GM18951 (cell line): ENCODE measurements around the gene DMRT1.

Experiments
- POLR2A ChIP-seq: IDR thresholded peaks from 4 replicates; pipeline ENCODE4 v1.6.1; 2011; ENCODE audit warnings: mild to moderate bottlenecking; ENCODE audit not compliant: insufficient read length, insufficient read depth; ENCODE audit errors: extremely low read depth
- in situ Hi-C: fragments of 300-500 bp; cut with MboI; formaldehyde crosslinking; loops from one replicate; pipeline ENCODE4 v1.12.0; 2022; ENCODE audit warnings: low sequenced_read_pairs, mixed read lengths, inconsistent platforms; ENCODE audit not compliant: unreplicated experiment

Gene DMRT1

DNA sequence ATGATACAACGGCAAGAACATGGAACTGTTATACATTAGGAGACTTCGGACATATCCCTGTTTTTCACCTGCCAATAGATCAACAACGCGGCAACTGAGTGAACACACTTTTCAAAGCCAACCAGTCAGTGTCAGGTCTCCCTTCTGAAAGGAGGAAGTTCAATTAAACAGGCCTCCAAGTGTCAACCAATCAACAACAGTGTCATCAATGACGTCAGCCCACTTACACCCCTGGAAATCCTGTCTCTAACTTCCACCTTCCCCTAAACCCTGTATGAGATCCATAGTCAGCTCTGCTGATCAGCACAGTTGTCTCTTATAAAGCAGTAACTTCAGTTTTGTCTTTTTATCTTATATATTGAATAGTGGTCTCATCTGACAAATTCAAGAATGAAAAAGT, 171.5 kb downstream of the DMRT1 start:
- no peak for TF ChIP-seq POLR2A
- in situ Hi-C loops, result no loop called here

DNA sequence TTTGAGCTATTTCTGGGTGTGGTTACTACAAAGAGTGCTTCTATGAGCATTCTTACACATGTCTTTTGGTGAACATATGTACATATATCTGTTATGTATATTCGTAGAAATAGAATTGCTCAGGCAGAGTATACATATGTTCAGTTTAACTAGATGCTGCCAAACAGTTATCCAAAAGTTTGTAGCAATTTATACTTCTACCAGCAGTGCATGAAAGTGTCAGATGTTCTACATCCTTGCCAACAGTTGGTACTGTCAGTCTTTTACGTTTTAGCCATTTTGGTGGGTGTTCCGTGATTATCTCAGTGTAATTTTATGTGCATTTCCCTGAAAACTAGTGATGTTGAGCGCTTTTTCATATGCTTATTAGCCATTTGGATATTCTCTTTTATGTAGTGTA, 172.7 kb downstream of the DMRT1 start:
- no peak for TF ChIP-seq POLR2A
- in situ Hi-C loops, result no loop called here

DNA sequence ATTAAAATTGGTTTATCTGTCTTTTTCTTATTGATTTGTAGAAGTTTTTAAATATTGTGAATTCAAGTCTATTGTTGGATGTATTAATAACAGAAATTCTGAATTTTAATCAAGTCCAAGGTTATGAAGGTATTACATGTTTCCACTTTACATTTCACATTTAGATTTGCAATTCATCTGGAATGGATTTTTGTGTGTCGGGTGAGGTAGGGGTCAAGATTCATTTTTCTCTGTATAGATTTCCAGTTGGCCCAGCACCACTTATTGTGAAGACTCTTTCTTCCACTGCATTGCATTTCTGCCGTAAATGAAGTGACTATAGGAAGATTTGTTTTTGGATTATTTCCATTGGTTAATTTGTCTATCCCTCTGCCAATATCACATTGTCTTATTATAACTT, 173.1 kb downstream of the DMRT1 start:
- TF ChIP-seq POLR2A, result no peak
- in situ Hi-C loops, result no loop called here

DNA sequence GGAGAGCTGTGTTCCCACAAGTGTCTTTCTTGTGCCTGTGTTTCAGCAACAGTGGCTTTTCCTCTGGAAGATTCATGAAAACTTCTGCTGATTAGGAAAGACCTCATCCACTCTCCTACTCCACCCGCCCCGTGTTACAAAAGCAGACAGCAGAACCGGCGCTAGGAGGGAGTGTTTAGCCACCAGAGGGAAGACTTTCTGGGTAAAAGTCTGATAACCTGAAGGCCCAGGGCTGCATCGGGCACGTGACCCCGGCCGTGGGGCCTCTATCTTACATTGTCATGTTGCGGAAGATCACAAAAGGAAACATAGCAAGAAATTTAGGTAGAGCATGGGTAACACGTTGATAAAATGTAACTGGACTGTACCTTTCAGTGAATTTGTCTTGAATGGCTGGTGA, 176.6 kb downstream of the DMRT1 start:
- TF ChIP-seq POLR2A, result no peak
- in situ Hi-C loops, result no loop called here
